ENCODE results near the gene ASMTL.

- TF ChIP-seq CTCF (IDR thresholded peaks at IDR 0.05; ENCODE audit: poor library complexity), result no peak
- TF ChIP-seq EZH2 (IDR thresholded peaks at IDR 0.05; ENCODE audit: borderline replicate concordance), result no peak
- TF ChIP-seq EZH2phosphoT487 (IDR thresholded peaks at IDR 0.05; ENCODE audit: low read depth, severe bottlenecking, unreplicated experiment), result no peak
Observed at GRCh38 chrX:1464971-1465285, 12.2 kb upstream of the ASMTL start.

Measured in hepatocyte (in vitro differentiated cells).